ENCODE results near the gene PATZ1. TPM values are rescaled to one million over a fixed set of nuclear protein-coding genes. Genes with fewer than 3 reads are reported as not detected.

PATZ1 gene
- total and polyA plus RNA-seq, 2 donors (not counting 3 experiments of a cell fraction or from before 2014, with no cell fraction given): 19.7 to 23.7 TPM

GRCh38 chr22:31394326-31394725 lies 48.2 kb upstream of the PATZ1 start:
- no peaks in the 10 kb centered on the region for H3K9me3 ChIP-seq (replicated peaks; ENCODE audit: control insufficient read depth, insufficient read depth, low read length)
- H3K4me1 ChIP-seq (ENCODE audit: control insufficient read depth, extremely low read depth, insufficient read depth, low read length): peaks cover 5% of the 10 kb centered on the region
- H3K9me1 ChIP-seq (replicated peaks; ENCODE audit: control insufficient read depth, extremely low read depth, insufficient read depth, low read length): no peaks in the 10 kb centered on the region
- no peak for DNase-seq (ENCODE audit: low read depth, low spot score)
- TF ChIP-seq, protein P1, sequence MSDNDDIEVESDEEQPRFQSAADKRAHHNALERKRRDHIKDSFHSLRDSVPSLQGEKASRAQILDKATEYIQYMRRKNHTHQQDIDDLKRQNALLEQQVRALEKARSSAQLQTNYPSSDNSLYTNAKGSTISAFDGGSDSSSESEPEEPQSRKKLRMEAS (IDR thresholded peaks at IDR 0.05; ENCODE audit: insufficient read depth, insufficient read length): no peak
- TF ChIP-seq POLR2A (IDR thresholded peaks at IDR 0.05; ENCODE audit: low read depth, low read length) (no peak), GATA2 (IDR thresholded peaks at IDR 0.05; ENCODE audit: insufficient read depth, insufficient read length, low read depth, low read length) (no peak), JUN (IDR thresholded peaks at IDR 0.05; ENCODE audit: borderline replicate concordance, insufficient read depth, insufficient read length, low read depth) (no peak), FOS (IDR thresholded peaks at IDR 0.05; ENCODE audit: borderline replicate concordance, insufficient read depth, low read length) (no peak), EZH2 (IDR thresholded peaks at IDR 0.05; ENCODE audit: borderline replicate concordance, low read depth, low read length, severe bottlenecking) (no peak), MYC (IDR thresholded peaks at IDR 0.05; ENCODE audit: low read depth, low read length) (no peak), POLR2AphosphoS5 (IDR thresholded peaks at IDR 0.05; ENCODE audit: insufficient read depth, low read depth, low read length) (no peak), CTCF (IDR thresholded peaks at IDR 0.05; ENCODE audit: extremely low read depth in 1 of 2, insufficient read depth in 1 of 2, low read depth in 1 of 2, low read length in 2 of 2) (no peak)
- no peaks in the 10 kb centered on the region for H3K27me3 ChIP-seq (ENCODE audit: control insufficient read depth in 2 of 2, insufficient read depth in 2 of 2, low read length in 2 of 2)
- BruUV-seq (replicated peaks): no TSS peak
- FAIRE-seq: no peak
- H3K4me2 ChIP-seq (ENCODE audit: insufficient read depth, low read length): no peak overlapping the region
- no peaks in the 10 kb centered on the region for H4K20me1 ChIP-seq (replicated peaks; ENCODE audit: control insufficient read depth, extremely low read depth, insufficient read depth, low read length)
- ChIA-PET CTCF (no interaction called here), POLR2A (no interaction called here)
- no peak overlapping the region for H3K4me3 ChIP-seq (replicated peaks in 1 of 3; ENCODE audit: insufficient read depth in 1 of 3, low read depth in 1 of 3, low read length in 3 of 3)
- no peaks in the 10 kb centered on the region for H3K36me3 ChIP-seq (ENCODE audit: control insufficient read depth in 2 of 2, extremely low read depth in 1 of 2, insufficient read depth in 2 of 2, low read length in 2 of 2)
- H3K27ac ChIP-seq (ENCODE audit: insufficient read depth, low read depth, low read length): no peak overlapping the region
- no peak overlapping the region for H3K9ac ChIP-seq (replicated peaks; ENCODE audit: extremely low read depth, insufficient read depth, low read length)
- H3K79me2 ChIP-seq (ENCODE audit: control insufficient read depth, insufficient read depth, low read length): no peaks in the 10 kb centered on the region
- dilution Hi-C loops (cut with MboI; ENCODE audit: extremely low pct_ligation_motif_present, low sequenced_read_pairs) (no loop called here), intact Hi-C loops (cut with micrococcal nuclease) (no loop called here)
- no peak overlapping the region for H2AFZ ChIP-seq (ENCODE audit: low read depth, low read length)
